ENCODE measurements around the gene STYX. TPM values are rescaled to one million over a fixed set of nuclear protein-coding genes. Genes with fewer than 3 reads are reported as not detected.

STYX gene
- total RNA-seq, 1 donor: 50.7 TPM

GRCh38 chr14:52821805-52822250 lies 91.9 kb downstream of the STYX start:
- DNase-seq (ENCODE audit: low read depth): no peak
- TF ChIP-seq CTCF (IDR thresholded peaks at IDR 0.05; ENCODE audit: insufficient read depth, low read length): no peak

GRCh38 chr14:52824462-52824861 lies 94.5 kb downstream of the STYX start:
- peak; percentile 9 for DNase-seq (ENCODE audit: low read depth)
- TF ChIP-seq CTCF (IDR thresholded peaks at IDR 0.05; ENCODE audit: insufficient read depth, low read length): no peak
- H3K4me3 ChIP-seq (ENCODE audit: low read depth, low read length): no peak overlapping the region

More at GRCh38 chr14:52821805-52822250, 91.9 kb downstream of the STYX start:
- H3K4me3 ChIP-seq (ENCODE audit: low read depth, low read length): no peak overlapping the region

Small RNA genes within 50 kb of the gene (small RNA-seq; reads per million reads assigned to genes)
- not detected for gene AL139317.2

Other genes with a start within 250 kb of the STYX start
- gene TXNDC16, start 177.7 kb upstream of the STYX start, total RNA-seq (ENCODE audit: low replicate concordance): 6.9 and 9.4 TPM in 2 replicates
- gene GPR137C, start 177.3 kb upstream of the STYX start, total RNA-seq (ENCODE audit: low replicate concordance): 0.49 and 1.7 TPM in 2 replicates
- 75.3 and 123 TPM in 2 replicates for gene ERO1A, start 34.6 kb upstream of the STYX start, total RNA-seq (ENCODE audit: low replicate concordance)
- gene PSMC6, start 23.0 kb upstream of the STYX start, total RNA-seq (ENCODE audit: low replicate concordance): 81.2 and 111 TPM in 2 replicates
- gene GNPNAT1, start 61.4 kb downstream of the STYX start, total RNA-seq (ENCODE audit: low replicate concordance): 26.6 and 59.9 TPM in 2 replicates
- 133 and 162 TPM in 2 replicates for gene FERMT2, start 220.9 kb downstream of the STYX start, total RNA-seq (ENCODE audit: low replicate concordance)